Activated naive CD8-positive, alpha-beta T cell treated with anti-CD3 and anti-CD28 coated beads for 36 hours (primary cell): ENCODE measurements around the gene GID4. TPM values are rescaled to one million over a fixed set of nuclear protein-coding genes. Genes with fewer than 3 reads are reported as not detected.

ENCODE experiments used
- DNase-seq: peaks from one replicate; pipeline ENCODE4 v3.0.0; 2021
- H3K27ac Mint-ChIP-seq: one replicate; pipeline ENCODE4 v1.8.0; 2022; ENCODE audit warnings: mild to moderate bottlenecking, moderate library complexity, mixed read lengths
- H3K27me3 Mint-ChIP-seq: one replicate; pipeline ENCODE4 v1.8.0; 2022; ENCODE audit warnings: mild to moderate bottlenecking, mixed read lengths
- H3K36me3 Mint-ChIP-seq: one replicate; pipeline ENCODE4 v1.8.0; 2021; ENCODE audit warnings: mild to moderate bottlenecking, mixed read lengths
- H3K4me1 Mint-ChIP-seq: one replicate; pipeline ENCODE4 v1.8.0; 2021; ENCODE audit warnings: mixed read lengths
- H3K4me3 Mint-ChIP-seq: one replicate; pipeline ENCODE4 v1.8.0; 2022; ENCODE audit warnings: mild to moderate bottlenecking, moderate library complexity, mixed read lengths
- H3K9me3 Mint-ChIP-seq: one replicate; pipeline ENCODE4 v1.8.0; 2022; ENCODE audit warnings: mixed read lengths
- total RNA-seq, 2 experiments: library from RNA; stranded (reverse); gene quantifications; one replicate each; pipeline ENCODE4 v1.2.3, GENCODE V29; 2021

The GID4 gene
- total RNA-seq, 2 experiments from 2014 or later = 7.2 to 7.7 TPM

DNA sequence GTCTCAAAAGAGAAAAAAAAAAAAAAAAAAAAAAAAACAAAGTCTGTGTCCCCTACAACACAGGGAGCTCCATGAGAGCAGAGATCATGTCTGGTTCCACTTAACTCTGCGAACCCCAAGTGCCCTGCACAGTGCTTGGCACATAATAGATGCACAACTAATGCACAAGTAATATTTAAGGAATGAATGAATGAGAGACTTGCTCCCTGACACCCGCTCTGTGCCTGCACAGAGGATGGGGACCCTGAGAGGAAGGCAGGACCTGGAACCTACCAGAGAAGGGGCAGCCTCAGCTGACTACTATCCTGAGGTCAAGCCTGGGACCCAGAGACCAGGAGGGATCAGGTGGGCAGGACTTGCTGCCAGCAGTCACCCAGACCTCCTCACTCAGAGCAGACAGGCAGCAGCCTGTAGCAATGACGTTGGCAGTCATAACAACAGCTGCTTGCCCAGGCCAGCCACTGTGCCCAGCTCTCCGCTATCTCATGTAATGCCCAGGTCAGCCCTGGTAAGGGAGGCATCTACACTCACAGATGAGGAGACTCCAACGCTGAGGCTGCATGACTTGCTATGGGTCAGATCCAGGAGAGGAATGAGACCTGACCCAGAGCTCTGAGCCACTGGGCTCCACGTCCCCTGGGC lies 72.2 kb downstream of the GID4 start:
- Mint-ChIP-seq H3K4me1 (no peaks in the 10 kb centered on the region), H3K27ac (no peak overlapping the region), H3K4me3 (no peak overlapping the region), H3K27me3 (no peaks in the 10 kb centered on the region), H3K9me3 (no peaks in the 10 kb centered on the region), H3K36me3 (no peaks in the 10 kb centered on the region)
- DNase-seq = no peak

- no peak for DNase-seq
- H3K36me3 Mint-ChIP-seq = no peaks in the 10 kb centered on the region
- no peaks in the 10 kb centered on the region for H3K27me3 Mint-ChIP-seq
- no peak overlapping the region for H3K4me3 Mint-ChIP-seq
- H3K9me3 Mint-ChIP-seq = no peaks in the 10 kb centered on the region
- H3K27ac Mint-ChIP-seq = no peak overlapping the region
- H3K4me1 Mint-ChIP-seq = no peaks in the 10 kb centered on the region
Measured at GRCh38 chr17:18115517-18115916, 76.3 kb downstream of the GID4 start.

- Mint-ChIP-seq H3K36me3 (no peaks in the 10 kb centered on the region), H3K4me1 (no peaks in the 10 kb centered on the region), H3K27me3 (no peaks in the 10 kb centered on the region), H3K9me3 (no peaks in the 10 kb centered on the region), H3K27ac (no peak overlapping the region), H3K4me3 (no peak overlapping the region)
- no peak for DNase-seq
Measured at GRCh38 chr17:18116078-18116477, 76.9 kb downstream of the GID4 start.

GRCh38 chr17:18117533-18117932 lies 78.3 kb downstream of the GID4 start:
- H3K4me3 Mint-ChIP-seq = no peak overlapping the region
- no peak overlapping the region for H3K27ac Mint-ChIP-seq
- no peaks in the 10 kb centered on the region for H3K4me1 Mint-ChIP-seq
- no peaks in the 10 kb centered on the region for H3K27me3 Mint-ChIP-seq
- no peaks in the 10 kb centered on the region for H3K9me3 Mint-ChIP-seq
- no peaks in the 10 kb centered on the region for H3K36me3 Mint-ChIP-seq
- no peak for DNase-seq

Other genes with a start within 250 kb of the GID4 start
- 100 to 1,000 TPM; 123 to 131 TPM for gene SREBF1, start 202.4 kb upstream of the GID4 start, total RNA-seq
- 1 to 10 TPM; 8.5 to 9.0 TPM for gene TOM1L2, start 67.0 kb upstream of the GID4 start, total RNA-seq
- gene DRC3, start 66.5 kb upstream of the GID4 start, total RNA-seq = under 1 TPM; 0.18 to 0.52 TPM
- gene ATPAF2, start 240 bp upstream of the GID4 start, total RNA-seq = 10 to 100 TPM; 31.0 to 33.3 TPM
- 10 to 100 TPM; 52.2 to 52.4 TPM for gene DRG2, start 48.5 kb downstream of the GID4 start, total RNA-seq
- under 1 TPM; 0.60 to 0.68 TPM for gene MYO15A, start 69.3 kb downstream of the GID4 start, total RNA-seq
- 100 to 1,000 TPM; 163 TPM for gene ALKBH5, start 144.4 kb downstream of the GID4 start, total RNA-seq
- 10 to 100 TPM; 13.7 to 15.2 TPM for gene LLGL1, start 186.2 kb downstream of the GID4 start, total RNA-seq
- gene FLII, start 219.3 kb downstream of the GID4 start, total RNA-seq = 100 to 1,000 TPM; 237 to 242 TPM
- gene MIEF2, start 221.3 kb downstream of the GID4 start, total RNA-seq = 1 to 10 TPM; 3.2 to 4.3 TPM